Measurements from ENCODE around the gene AGBL4. TPM values are rescaled to one million over a fixed set of nuclear protein-coding genes. Genes with fewer than 3 reads are reported as not detected.

AGBL4 gene
- total and polyA plus RNA-seq, 9 of the 15 experiments (the other 6 are each of a cell fraction or from before 2014, with no cell fraction given) = 0.11 TPM; not detected in 7

- no peak for TF ChIP-seq MGA (IDR thresholded peaks at IDR 0.05)
- TF ChIP-seq SRSF1 (IDR thresholded peaks at IDR 0.05; ENCODE audit: low read depth, low read length) = no peak
- TF ChIP-seq ZNF431 (CRISPR knock-in tag; IDR thresholded peaks at IDR 0.05) = no peak
- no peak for TF ChIP-seq ELK1 (CRISPR knock-in tag; IDR thresholded peaks at IDR 0.05)
- no peak for TF ChIP-seq ZBTB33 (CRISPR knock-in tag; IDR thresholded peaks at IDR 0.05)
- TF ChIP-seq ATF7 (IDR thresholded peaks at IDR 0.05) = no peak
- no peak for TF ChIP-seq EHMT2 (IDR thresholded peaks at IDR 0.05)
- no peak for TF ChIP-seq SETDB1 (IDR thresholded peaks at IDR 0.05; ENCODE audit: low read length)
- peak; percentile 44 for TF ChIP-seq KLF16 (IDR thresholded peaks at IDR 0.05)
Measured at GRCh38 chr1:48498096-48498791, 1525.5 kb downstream of the AGBL4 start (continued).
